GM12878 (cell line): ENCODE measurements around the gene LCLAT1. TPM values are rescaled to one million over a fixed set of nuclear protein-coding genes. Genes with fewer than 3 reads are reported as not detected.

Experiments
- ATAC-seq: fragments of 200-7000 bp; cut with Tn5 transposase; 3 replicates; pipeline ENCODE4 v1.9.1; 2020; ENCODE audit warnings: mild to moderate bottlenecking, moderate library complexity
- BruUV-seq: library from RNA; stranded (reverse); fragments of 400-500 nt; replicated peaks from 2 replicates; lab custom pipeline; 2021; lab: Mats Ljungman, UMichigan
- CTCF ChIA-PET: fragments of 300-600 bp; sonication (Branson Sonifier 250); formaldehyde crosslinking; extraction: SDS; loops from one replicate; lab custom pipeline; 2021; ENCODE audit warnings: inconsistent platforms; lab: Yijun Ruan, JAX
- POLR2A ChIA-PET: fragments of 350-600 bp; formaldehyde crosslinking; extraction: SDS; loops from one replicate; lab custom pipeline; 2021; ENCODE audit warnings: inconsistent platforms; lab: Charles Lee
- RAD21 ChIA-PET: fragments of 300-600 bp; sonication (Branson Sonifier 250); formaldehyde crosslinking; loops from one replicate; lab custom pipeline; 2023; ENCODE audit warnings: antibody characterized with exemption; ENCODE audit not compliant: unreplicated experiment; lab: Charles Lee
- SMC1A ChIA-PET: fragments of 300-600 bp; sonication (Branson Sonifier 250); formaldehyde crosslinking; loops from one replicate; lab custom pipeline; 2023; ENCODE audit not compliant: unreplicated experiment, uncharacterized antibody; lab: Charles Lee
- DNase-seq: peaks from one replicate; pipeline ENCODE4 v3.0.0-alpha.2; 2011; ENCODE audit warnings: low read depth, low spot score
- FAIRE-seq: peaks from 3 replicates; lab custom pipeline; 2011; peaks lifted over from hg19 to GRCh38; lab: Jason Lieb, UNC
- H2AFZ ChIP-seq: 2 replicates; pipeline ENCODE4 v1.6.0; 2011; ENCODE audit warnings: low read depth, low read length, control low read depth; ENCODE audit not compliant: control insufficient read depth
- H3K27ac ChIP-seq: 2 replicates; pipeline ENCODE4 v1.5.1; 2011; ENCODE audit warnings: control low read depth; ENCODE audit not compliant: control insufficient read depth, insufficient read depth
- H3K27me3 ChIP-seq, 2 experiments: replicated peaks in 1 of 2; 2 replicates each; pipeline versions ENCODE4 v1.6.0 to v1.6.1; 2011; ENCODE audit warnings: low read length in 1 of 2; ENCODE audit not compliant: control insufficient read depth in 2 of 2, insufficient read depth in 2 of 2
- H3K36me3 ChIP-seq, 2 experiments: 2 replicates each; pipeline ENCODE4 v1.5.1; 2011; ENCODE audit warnings: low read length in 1 of 2; ENCODE audit not compliant: control insufficient read depth in 2 of 2, insufficient read depth in 2 of 2
- H3K4me1 ChIP-seq: 2 replicates; pipeline ENCODE4 v1.6.1; 2011; ENCODE audit warnings: mild to moderate bottlenecking, low read length, moderate library complexity, mixed read lengths; ENCODE audit not compliant: control insufficient read depth, insufficient read depth
- H3K4me2 ChIP-seq: 2 replicates; pipeline ENCODE4 v1.6.0; 2011; ENCODE audit warnings: control low read depth; ENCODE audit not compliant: control insufficient read depth, insufficient read depth
- H3K4me3 ChIP-seq: fragments of 200-600 bp; sonication (generic); 2 replicates; pipeline ENCODE4 v1.5.1; 2016
- H3K79me2 ChIP-seq: 2 replicates; pipeline ENCODE4 v1.6.0; 2011; ENCODE audit warnings: low read length; ENCODE audit not compliant: control insufficient read depth, insufficient read depth
- H3K9ac ChIP-seq: 2 replicates; pipeline ENCODE4 v1.8.0; 2011; ENCODE audit warnings: low read length, control low read depth, mixed read lengths; ENCODE audit not compliant: control insufficient read depth, insufficient read depth
- H3K9me3 ChIP-seq: replicated peaks from 3 replicates; pipeline ENCODE4 v1.5.1; 2011; ENCODE audit warnings: mild to moderate bottlenecking, low read length; ENCODE audit not compliant: control insufficient read depth, insufficient read depth
- H4K20me1 ChIP-seq: 2 replicates; pipeline ENCODE4 v1.6.0; 2011; ENCODE audit not compliant: control insufficient read depth, insufficient read depth
- CBX3 ChIP-seq: fragments of 200-600 bp; sonication (generic); IDR thresholded peaks from 2 replicates; pipeline ENCODE4 v1.6.1; 2016; ENCODE audit warnings: low read depth, borderline replicate concordance
- E2F4 ChIP-seq: IDR thresholded peaks from 2 replicates; pipeline ENCODE4 v1.6.1; 2012; ENCODE audit warnings: low read depth, low read length, improper control_type of control experiment
- HCFC1 ChIP-seq: fragments of 150-350 bp; IDR thresholded peaks from 2 replicates; pipeline ENCODE4 v1.6.1; 2014; ENCODE audit warnings: low read length
- HSF1 ChIP-seq: fragments of 150-350 bp; IDR thresholded peaks from 2 replicates; pipeline ENCODE4 v1.6.1; 2014; ENCODE audit warnings: mild to moderate bottlenecking, low read depth, low read length
- JUND ChIP-seq: IDR thresholded peaks from 2 replicates; pipeline ENCODE4 v1.6.1; 2012; ENCODE audit warnings: low read depth, mild to moderate bottlenecking, low read length, improper control_type of control experiment, moderate library complexity
- KDM1A ChIP-seq: fragments of 200-600 bp; sonication (generic); IDR thresholded peaks from 2 replicates; pipeline ENCODE4 v1.6.1; 2016; ENCODE audit warnings: borderline replicate concordance
- MLLT1 ChIP-seq: fragments of 450-650 bp; IDR thresholded peaks from 2 replicates; pipeline ENCODE4 v1.6.1; 2016; ENCODE audit warnings: mild to moderate bottlenecking
- PKNOX1 ChIP-seq: fragments of 450-650 bp; IDR thresholded peaks from 2 replicates; pipeline ENCODE4 v1.6.1; 2016; ENCODE audit warnings: mild to moderate bottlenecking
- POLR2AphosphoS2 ChIP-seq: IDR thresholded peaks from 2 replicates; pipeline ENCODE4 v1.6.1; 2011; ENCODE audit warnings: low read depth, mild to moderate bottlenecking, low read length, improper control_type of control experiment, moderate library complexity
- SMAD5 ChIP-seq: IDR thresholded peaks from 2 replicates; pipeline ENCODE4 v1.6.1; 2016; ENCODE audit warnings: antibody characterized with exemption, low read depth
- SP1 ChIP-seq: IDR thresholded peaks from one replicate; pipeline ENCODE4 v1.6.1; 2011; ENCODE audit warnings: low read depth, low read length
- SPI1 ChIP-seq: IDR thresholded peaks from 2 replicates; pipeline ENCODE4 v1.6.1; 2011; ENCODE audit warnings: low read depth, mild to moderate bottlenecking, low read length, moderate library complexity, borderline replicate concordance; ENCODE audit not compliant: insufficient read depth
- SUZ12 ChIP-seq: fragments of 200-600 bp; sonication (generic); IDR thresholded peaks from one replicate; pipeline ENCODE4 v1.6.1; 2018; ENCODE audit warnings: antibody characterized with exemption, mild to moderate bottlenecking; ENCODE audit not compliant: unreplicated experiment
- in situ Hi-C: fragments of 300-500 bp; cut with MboI; formaldehyde crosslinking; loops from 9 replicates; pipeline ENCODE4 v1.14.3; 2018; ENCODE audit warnings: mixed read lengths
- intact Hi-C: fragments of 100-400 bp; cut with micrococcal nuclease; formaldehyde crosslinking; loops from one replicate; pipeline ENCODE4 v1.14.2; 2022; ENCODE audit not compliant: unreplicated experiment
- polyA plus RNA-seq, 11 experiments: library from polyadenylated mRNA; depleted of rRNA in 4 of 11; unstranded in 6 of 11; stranded (reverse) in 5 of 11; fragments of >200 nt; fragmentation: Nextera tagmentation in 4 of 11; fragmentation: Illumina TruSeq in 1 of 11; extraction: Ambion mirVana in 4 of 11; extraction: Trizol in 1 of 11; gene quantifications; 1 replicate in 1 of 11; 2 replicates in 10 of 11; pipeline versions ENCODE4 v1.2.1 to v1.2.3, GENCODE V29; 2011 to 2016; ENCODE audit warnings: inconsistent platforms in 2 of 11, missing spikeins in 2 of 11, low read depth in 1 of 11
- total RNA-seq, 4 experiments: library from RNA; depleted of rRNA in 3 of 4; stranded (reverse); fragments of >200 nt in 3 of 4; fragmentation: Illumina TruSeq in 1 of 4; extraction: Trizol in 1 of 4; gene quantifications; 2 replicates each; pipeline versions ENCODE4 v1.2.1 to v1.2.3, GENCODE V29; 2013 to 2021

LCLAT1 gene
- total and polyA plus RNA-seq, 10 of the 15 experiments (the other 5 are each of a cell fraction or from before 2014, with no cell fraction given), result 8.1 to 33.0 (median 15.9) TPM

- TF ChIP-seq SUZ12, result no peak
- TF ChIP-seq, all 136 proteins: peak for 0
Measured at GRCh38 chr2:30500699-30501098, 53.7 kb downstream of the LCLAT1 start (continued).

GRCh38 chr2:30502310-30502709 lies 55.3 kb downstream of the LCLAT1 start:
- ChIA-PET CTCF (interaction anchor here (1.0 to 3.5 kb wide), 6 partner anchors 8 to 294 kb away, joined by 3 to 10 read pairs (median 6); no protein-coding TSS in a partner anchor), POLR2A (no interaction called here), RAD21 (interaction anchor here (0.6 to 1.7 kb wide), 3 partner anchors 21 to 162 kb away, joined by 3 to 4 read pairs (median 3); no protein-coding TSS in a partner anchor), SMC1A (interaction anchor here (0.7 to 6.4 kb wide), 7 partner anchors 9 to 41 kb away, joined by 3 to 41 read pairs (median 4); no protein-coding TSS in a partner anchor)
- no peak overlapping the region for H2AFZ ChIP-seq
- in situ Hi-C loops, result no loop called here
- no TSS peak for BruUV-seq
- no peaks in the 10 kb centered on the region for H3K36me3 ChIP-seq
- no peak for FAIRE-seq
- H3K27ac ChIP-seq, result no peak overlapping the region
- intact Hi-C loops, result loop anchor here (10.0 kb wide), 1 partner anchor 122 kb away; no protein-coding TSS in a partner anchor
- no peak overlapping the region for H3K4me3 ChIP-seq
- H4K20me1 ChIP-seq, result no peaks in the 10 kb centered on the region
- no peak overlapping the region for H3K4me2 ChIP-seq
- DNase-seq, result no peak
- ATAC-seq, result no peak
- H3K4me1 ChIP-seq, result peaks cover 5% of the 10 kb centered on the region
- H3K9ac ChIP-seq, result no peak overlapping the region
- H3K9me3 ChIP-seq, result peaks cover 13% of the 10 kb centered on the region
- H3K79me2 ChIP-seq, result no peaks in the 10 kb centered on the region; the same call in none of the 2 replicates
- H3K27me3 ChIP-seq, result no peaks in the 10 kb centered on the region
- TF ChIP-seq JUND (no peak), KDM1A (no peak), E2F4 (no peak), HSF1 (no peak), SP1 (no peak), CBX3 (no peak), SMAD5 (no peak), POLR2AphosphoS2 (no peak), HCFC1 (no peak), SPI1 (no peak), PKNOX1 (no peak), MLLT1 (no peak)
